Fibroblast of the aortic adventitia (primary cell): ENCODE measurements around the gene TAGLN3. TPM values are rescaled to one million over a fixed set of nuclear protein-coding genes. Genes with fewer than 3 reads are reported as not detected.
"Not testable (repeated sequence)": the region's sequence is repeated elsewhere in the genome, so short reads cannot be mapped to it uniquely, and the experiment has no call there.

ENCODE experiments used
- DNase-seq: peaks from one replicate; pipeline ENCODE4 v3.0.0-alpha.2; 2010; ENCODE audit warnings: low read depth
- H3K4me3 ChIP-seq: 2 replicates; pipeline ENCODE4 v1.5.1; 2011; ENCODE audit warnings: low read depth, mild to moderate bottlenecking, control low read depth, low read length, moderate library complexity
- total RNA-seq: library from RNA; depleted of rRNA; stranded (reverse); fragments of >200 nt; gene quantifications from 2 replicates; pipeline ENCODE4 v1.2.3, GENCODE V29; 2012; ENCODE audit warnings: low replicate concordance
- TF ChIP-seq, protein P1 (sequence below): IDR thresholded peaks from 2 replicates; pipeline ENCODE4 v1.5.1; 2011; ENCODE audit warnings: mild to moderate bottlenecking, low read length, control low read depth, inconsistent platforms; ENCODE audit not compliant: insufficient read depth

The TAGLN3 gene
- total RNA-seq, 1 donor, result not detected

GRCh38 chr3:112027826-112028225 is 29.1 kb downstream of the TAGLN3 start:
- no peak for DNase-seq
- TF ChIP-seq, protein P1, sequence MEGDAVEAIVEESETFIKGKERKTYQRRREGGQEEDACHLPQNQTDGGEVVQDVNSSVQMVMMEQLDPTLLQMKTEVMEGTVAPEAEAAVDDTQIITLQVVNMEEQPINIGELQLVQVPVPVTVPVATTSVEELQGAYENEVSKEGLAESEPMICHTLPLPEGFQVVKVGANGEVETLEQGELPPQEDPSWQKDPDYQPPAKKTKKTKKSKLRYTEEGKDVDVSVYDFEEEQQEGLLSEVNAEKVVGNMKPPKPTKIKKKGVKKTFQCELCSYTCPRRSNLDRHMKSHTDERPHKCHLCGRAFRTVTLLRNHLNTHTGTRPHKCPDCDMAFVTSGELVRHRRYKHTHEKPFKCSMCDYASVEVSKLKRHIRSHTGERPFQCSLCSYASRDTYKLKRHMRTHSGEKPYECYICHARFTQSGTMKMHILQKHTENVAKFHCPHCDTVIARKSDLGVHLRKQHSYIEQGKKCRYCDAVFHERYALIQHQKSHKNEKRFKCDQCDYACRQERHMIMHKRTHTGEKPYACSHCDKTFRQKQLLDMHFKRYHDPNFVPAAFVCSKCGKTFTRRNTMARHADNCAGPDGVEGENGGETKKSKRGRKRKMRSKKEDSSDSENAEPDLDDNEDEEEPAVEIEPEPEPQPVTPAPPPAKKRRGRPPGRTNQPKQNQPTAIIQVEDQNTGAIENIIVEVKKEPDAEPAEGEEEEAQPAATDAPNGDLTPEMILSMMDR, result no peak
- no peak overlapping the region for H3K4me3 ChIP-seq

DNA sequence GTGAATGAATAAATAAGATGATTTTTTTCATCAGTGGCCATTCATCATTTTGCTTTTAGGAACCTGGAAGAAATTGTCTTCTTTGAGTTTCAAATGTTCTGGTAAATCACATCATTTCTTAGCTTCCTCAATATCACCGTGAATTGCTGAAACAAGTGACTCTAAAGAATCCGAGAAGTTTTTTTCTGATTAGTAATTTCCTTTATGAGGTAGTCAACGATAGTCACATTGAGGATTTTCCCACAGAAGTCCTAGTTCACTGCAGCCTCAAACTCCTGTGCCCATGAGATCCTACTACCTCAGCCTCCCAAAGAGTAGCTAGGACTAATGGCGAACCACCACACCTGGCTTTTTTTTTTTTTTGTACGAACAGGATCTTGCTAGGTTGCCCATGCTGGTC is 32.2 kb downstream of the TAGLN3 start:
- no peak for DNase-seq
- H3K4me3 ChIP-seq, result no peak overlapping the region
- TF ChIP-seq, protein P1, result no peak

DNA sequence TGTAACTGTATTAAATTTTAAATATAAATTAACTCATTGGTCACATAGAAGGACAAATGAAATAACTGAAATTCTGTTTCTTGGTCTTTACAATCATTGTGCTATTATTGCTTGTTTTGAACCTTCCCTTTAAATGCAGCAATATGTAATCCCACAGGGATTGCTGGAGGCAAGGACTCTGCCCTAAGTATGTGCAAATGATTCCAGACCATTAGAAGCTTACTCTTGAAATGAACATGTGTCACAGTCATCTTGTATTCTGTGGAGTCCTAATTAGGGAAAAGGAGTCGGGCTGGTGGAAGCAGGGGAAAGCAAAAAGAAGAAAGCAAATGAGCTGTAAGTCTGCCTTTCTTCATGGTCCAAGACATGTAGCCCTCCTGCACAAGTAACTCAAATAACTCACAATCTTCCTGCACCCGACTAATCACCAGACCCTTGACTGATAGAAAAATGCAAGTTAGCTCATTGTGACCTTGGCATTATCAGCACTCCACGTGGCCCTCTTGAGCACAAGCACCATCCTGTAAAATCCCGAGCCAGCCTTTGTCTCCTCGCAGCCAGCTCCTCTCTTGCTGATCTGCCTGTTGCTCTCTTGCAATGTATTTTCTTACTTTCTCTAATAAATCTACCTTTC is 33.5 kb downstream of the TAGLN3 start:
- no peak for DNase-seq
- no peak overlapping the region for H3K4me3 ChIP-seq
- TF ChIP-seq, protein P1, result no peak

GRCh38 chr3:112034436-112034835 is 35.7 kb downstream of the TAGLN3 start, which contains the start of gene TMPRSS7:
TSS of gene TMPRSS7 (plus strand) at chr3:112034736. CDS start at chr3:112034846, 110 bp downstream.
- DNase-seq, result no peak
- H3K4me3 ChIP-seq, result no peak within 1 kb of the TSS
- TF ChIP-seq, protein P1, result no peak

DNA sequence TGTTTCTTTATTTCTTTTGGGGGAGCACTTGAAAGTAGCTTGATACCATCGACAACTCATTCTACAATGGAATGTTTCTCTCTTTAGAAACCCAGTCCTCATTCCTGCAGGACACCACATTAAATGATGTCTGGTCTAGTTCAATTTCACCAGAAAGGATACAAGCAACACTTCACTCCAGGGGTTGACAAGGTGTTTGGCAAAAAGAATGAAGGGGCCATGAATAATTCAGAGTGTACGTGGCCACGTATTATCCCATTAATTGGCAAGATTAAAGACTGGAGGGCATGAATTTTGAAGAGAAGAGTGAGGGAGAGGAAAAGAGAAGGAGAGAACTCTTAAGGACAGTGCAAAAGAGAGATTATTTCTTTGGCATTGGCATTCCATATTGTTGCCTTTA is 36.5 kb downstream of the TAGLN3 start:
- DNase-seq, result no peak
- TF ChIP-seq, protein P1, result no peak
- H3K4me3 ChIP-seq, result no peak overlapping the region

DNA sequence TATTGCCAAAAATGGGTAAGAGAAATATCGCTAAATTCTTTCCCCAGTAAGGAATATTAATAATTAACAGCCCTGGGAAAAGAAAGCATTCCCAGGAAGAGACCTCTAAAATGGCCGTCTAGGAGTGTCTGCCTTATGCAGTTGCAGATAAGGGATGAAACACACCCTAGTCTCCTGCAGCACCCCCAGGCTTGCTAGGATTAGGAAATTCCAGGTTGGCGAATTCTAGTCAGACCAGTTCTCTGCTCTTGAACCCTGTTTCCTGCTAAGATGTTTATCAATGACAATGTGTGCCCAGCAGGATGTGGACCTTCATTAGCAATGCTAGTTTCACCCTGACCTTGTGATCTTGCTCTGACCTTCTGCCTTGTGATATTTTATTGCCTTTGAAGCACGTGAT is 38.5 kb downstream of the TAGLN3 start:
- not testable (repeated sequence) for H3K4me3 ChIP-seq, DNase-seq

DNA sequence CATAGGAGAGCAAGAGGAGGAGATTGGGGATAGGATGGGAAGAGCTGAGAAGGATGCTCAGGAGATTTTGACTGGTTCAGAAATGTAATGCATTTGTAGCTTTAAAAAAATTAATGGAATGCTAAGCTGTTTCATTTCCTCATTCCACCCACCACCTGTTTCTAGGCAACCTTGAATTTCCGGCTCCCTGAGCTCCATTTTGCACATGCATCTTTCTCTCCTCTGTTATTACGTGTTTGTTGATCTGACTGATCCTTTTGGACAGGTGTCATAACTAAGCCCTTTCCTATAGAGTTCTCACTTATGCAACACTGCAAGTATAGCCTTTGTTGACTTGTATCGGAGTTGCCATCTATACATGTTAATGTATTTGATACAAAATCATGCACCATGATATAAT is 40.1 kb downstream of the TAGLN3 start:
- peak; percentile 27 for DNase-seq
- no peak overlapping the region for H3K4me3 ChIP-seq
- TF ChIP-seq, protein P1, result no peak
